SJSA1 (cell line): ENCODE measurements around the gene RIC1. TPM values are rescaled to one million over a fixed set of nuclear protein-coding genes. Genes with fewer than 3 reads are reported as not detected.
A peak's percentile ranks its signal among the peaks of the same experiment; 100 is the strongest.
"Not testable (repeated sequence)": the region's sequence is repeated elsewhere in the genome, so short reads cannot be mapped to it uniquely, and the experiment has no call there.

Experiments used
- DNase-seq, 2 experiments: peaks; one replicate each; pipeline ENCODE4 v3.0.0-alpha.2; 2015 to 2020; ENCODE audit warnings: low spot score in 2 of 2, low read depth in 1 of 2
- H3K27ac ChIP-seq: fragments of 250-450 bp; sonication (Bioruptor Pico); 2 replicates; pipeline ENCODE4 v1.5.1; 2020; ENCODE audit warnings: mild to moderate bottlenecking, moderate library complexity
- H3K27me3 ChIP-seq: fragments of 250-450 bp; sonication (Bioruptor Pico); replicated peaks from 2 replicates; pipeline ENCODE4 v1.5.1; 2020; ENCODE audit warnings: mild to moderate bottlenecking, moderate library complexity
- H3K36me3 ChIP-seq: fragments of 250-450 bp; sonication (Bioruptor Pico); 2 replicates; pipeline ENCODE4 v1.5.1; 2020; ENCODE audit warnings: mild to moderate bottlenecking
- H3K4me1 ChIP-seq: fragments of 250-450 bp; sonication (Bioruptor Pico); replicated peaks from 2 replicates; pipeline ENCODE4 v1.6.1; 2021; ENCODE audit warnings: mild to moderate bottlenecking
- H3K4me3 ChIP-seq: fragments of 250-450 bp; sonication (Bioruptor Pico); 2 replicates; pipeline ENCODE4 v1.5.1; 2020; ENCODE audit warnings: mild to moderate bottlenecking
- H3K9me3 ChIP-seq: fragments of 250-450 bp; sonication (Bioruptor Pico); replicated peaks from 2 replicates; pipeline ENCODE4 v1.5.1; 2020; ENCODE audit warnings: mild to moderate bottlenecking
- total RNA-seq: library from RNA; depleted of rRNA; stranded (reverse); fragments of >200 nt; shearing (Covaris generic); gene quantifications from 2 replicates; pipeline ENCODE4 v1.2.3, GENCODE V29; 2014

The RIC1 gene
- total RNA-seq, 1 experiment from 2014 or later: 35.0 TPM

- H3K9me3 ChIP-seq: peaks cover under 1% of the 10 kb centered on the region; the same call in 1 of the 2 replicates
Measured at GRCh38 chr9:5630081-5630507, 1.2 kb downstream of the RIC1 start.

GRCh38 chr9:5631026-5631425 lies 2.1 kb downstream of the RIC1 start:
- H3K36me3 ChIP-seq: peaks cover 12% of the 10 kb centered on the region
- no peaks in the 10 kb centered on the region for H3K27me3 ChIP-seq
- peaks cover 4% of the 10 kb centered on the region; the same call in 1 of the 2 replicates for H3K9me3 ChIP-seq
- H3K4me1 ChIP-seq: peaks cover 41% of the 10 kb centered on the region
- DNase-seq: peak in 1 of 2 experiments; percentile 53
- peak overlapping the region; percentile 85 for H3K27ac ChIP-seq
- H3K4me3 ChIP-seq: peak overlapping the region; percentile 90

More at GRCh38 chr9:5630081-5630507, 1.2 kb downstream of the RIC1 start:
- Histone ChIP-seq H3K4me1 (peaks cover 41% of the 10 kb centered on the region), H3K4me3 (peak overlapping the region; percentile 90), H3K36me3 (peaks cover 12% of the 10 kb centered on the region), H3K27me3 (no peaks in the 10 kb centered on the region), H3K27ac (peak overlapping the region; percentile 85)
- peak in 1 of 2 experiments; percentile 42 for DNase-seq

- Histone ChIP-seq H3K27me3 (no peaks in the 10 kb centered on the region), H3K27ac (peak overlapping the region; percentile 85), H3K4me3 (no peak overlapping the region), H3K36me3 (peaks cover 12% of the 10 kb centered on the region), H3K4me1 (peaks cover 33% of the 10 kb centered on the region), H3K9me3 (peaks cover 4% of the 10 kb centered on the region; the same call in 1 of the 2 replicates)
- no peak for DNase-seq
Measured at GRCh38 chr9:5632540-5632939, 3.6 kb downstream of the RIC1 start.

- Histone ChIP-seq H3K36me3 (peaks cover 12% of the 10 kb centered on the region), H3K27ac (peak overlapping the region; percentile 50), H3K27me3 (no peaks in the 10 kb centered on the region), H3K4me1 (peaks cover 27% of the 10 kb centered on the region), H3K9me3 (peaks cover 4% of the 10 kb centered on the region; the same call in 1 of the 2 replicates), H3K4me3 (no peak overlapping the region)
- peak in 1 of 2 experiments; percentile 26 for DNase-seq
Measured at GRCh38 chr9:5633243-5633642, 4.3 kb downstream of the RIC1 start.

GRCh38 chr9:5635390-5635789 lies 6.5 kb downstream of the RIC1 start:
- Histone ChIP-seq H3K27ac (no peak overlapping the region), H3K36me3 (peaks cover 3% of the 10 kb centered on the region; the same call in 1 of the 2 replicates), H3K4me3 (no peak overlapping the region), H3K27me3 (no peaks in the 10 kb centered on the region), H3K9me3 (peaks cover 4% of the 10 kb centered on the region; the same call in 1 of the 2 replicates), H3K4me1 (peaks cover 27% of the 10 kb centered on the region)
- no peak for DNase-seq

- Histone ChIP-seq H3K9me3 (peaks cover 4% of the 10 kb centered on the region; the same call in 1 of the 2 replicates), H3K36me3 (no peaks in the 10 kb centered on the region), H3K4me3 (no peak overlapping the region), H3K27me3 (no peaks in the 10 kb centered on the region), H3K4me1 (peaks cover 19% of the 10 kb centered on the region), H3K27ac (no peak overlapping the region)
- DNase-seq: no peak
Measured at GRCh38 chr9:5639816-5640215, 10.9 kb downstream of the RIC1 start.

GRCh38 chr9:5642170-5642569 lies 13.3 kb downstream of the RIC1 start:
- H3K27ac ChIP-seq: no peak overlapping the region
- DNase-seq: no peak
- no peaks in the 10 kb centered on the region for H3K27me3 ChIP-seq
- H3K9me3 ChIP-seq: no peaks in the 10 kb centered on the region
- H3K4me1 ChIP-seq: peaks cover 19% of the 10 kb centered on the region
- H3K36me3 ChIP-seq: no peaks in the 10 kb centered on the region
- no peak overlapping the region for H3K4me3 ChIP-seq

- peaks cover 19% of the 10 kb centered on the region for H3K4me1 ChIP-seq
- no peak overlapping the region for H3K27ac ChIP-seq
- H3K36me3 ChIP-seq: no peaks in the 10 kb centered on the region
- H3K9me3 ChIP-seq: no peaks in the 10 kb centered on the region
- H3K4me3 ChIP-seq: no peak overlapping the region
- no peaks in the 10 kb centered on the region for H3K27me3 ChIP-seq
- peak in 1 of 2 experiments; percentile 18 for DNase-seq
Measured at GRCh38 chr9:5643005-5643624, 14.2 kb downstream of the RIC1 start.

- DNase-seq: no peak
- no peaks in the 10 kb centered on the region for H3K36me3 ChIP-seq
- H3K27me3 ChIP-seq: no peaks in the 10 kb centered on the region
- no peak overlapping the region for H3K27ac ChIP-seq
- no peaks in the 10 kb centered on the region for H3K9me3 ChIP-seq
- peaks cover 19% of the 10 kb centered on the region for H3K4me1 ChIP-seq
- H3K4me3 ChIP-seq: no peak overlapping the region
Measured at GRCh38 chr9:5644501-5644900, 15.6 kb downstream of the RIC1 start.

- Histone ChIP-seq H3K27ac (no peak overlapping the region), H3K4me1 (peaks cover 19% of the 10 kb centered on the region), H3K27me3 (no peaks in the 10 kb centered on the region), H3K9me3 (no peaks in the 10 kb centered on the region), H3K36me3 (no peaks in the 10 kb centered on the region), H3K4me3 (no peak overlapping the region)
- no peak for DNase-seq
Measured at GRCh38 chr9:5646116-5646515, 17.2 kb downstream of the RIC1 start.

- Histone ChIP-seq H3K9me3 (no peaks in the 10 kb centered on the region), H3K4me1 (no peaks in the 10 kb centered on the region), H3K27ac (no peak overlapping the region), H3K36me3 (no peaks in the 10 kb centered on the region), H3K4me3 (no peak overlapping the region), H3K27me3 (no peaks in the 10 kb centered on the region)
- no peak for DNase-seq
Measured at GRCh38 chr9:5650356-5651105, 21.6 kb downstream of the RIC1 start.

GRCh38 chr9:5651246-5651645 lies 22.3 kb downstream of the RIC1 start:
- DNase-seq: no peak
- H3K4me3 ChIP-seq: no peak overlapping the region

GRCh38 chr9:5652821-5653220 lies 23.9 kb downstream of the RIC1 start:
- H3K36me3 ChIP-seq: peaks cover under 1% of the 10 kb centered on the region; the same call in 1 of the 2 replicates
- no peak for DNase-seq
- no peaks in the 10 kb centered on the region for H3K4me1 ChIP-seq
- no peaks in the 10 kb centered on the region for H3K9me3 ChIP-seq
- no peaks in the 10 kb centered on the region for H3K27me3 ChIP-seq
- H3K4me3 ChIP-seq: no peak overlapping the region
- no peak overlapping the region for H3K27ac ChIP-seq

More at GRCh38 chr9:5651246-5651645, 22.3 kb downstream of the RIC1 start:
- Histone ChIP-seq H3K4me1 (no peaks in the 10 kb centered on the region), H3K36me3 (no peaks in the 10 kb centered on the region), H3K27ac (no peak overlapping the region), H3K27me3 (no peaks in the 10 kb centered on the region), H3K9me3 (no peaks in the 10 kb centered on the region)

- not testable (repeated sequence) for H3K4me3 ChIP-seq, H3K4me1 ChIP-seq, DNase-seq, H3K9me3 ChIP-seq, H3K27ac ChIP-seq, H3K27me3 ChIP-seq
- peaks cover 15% of the 10 kb centered on the region for H3K36me3 ChIP-seq
Measured at GRCh38 chr9:5662804-5663203, 33.9 kb downstream of the RIC1 start.
